Measurements from ENCODE around the gene BFAR.
"Not testable (repeated sequence)": the region's sequence is repeated elsewhere in the genome, so short reads cannot be mapped to it uniquely, and the experiment has no call there.

The BFAR gene

DNA sequence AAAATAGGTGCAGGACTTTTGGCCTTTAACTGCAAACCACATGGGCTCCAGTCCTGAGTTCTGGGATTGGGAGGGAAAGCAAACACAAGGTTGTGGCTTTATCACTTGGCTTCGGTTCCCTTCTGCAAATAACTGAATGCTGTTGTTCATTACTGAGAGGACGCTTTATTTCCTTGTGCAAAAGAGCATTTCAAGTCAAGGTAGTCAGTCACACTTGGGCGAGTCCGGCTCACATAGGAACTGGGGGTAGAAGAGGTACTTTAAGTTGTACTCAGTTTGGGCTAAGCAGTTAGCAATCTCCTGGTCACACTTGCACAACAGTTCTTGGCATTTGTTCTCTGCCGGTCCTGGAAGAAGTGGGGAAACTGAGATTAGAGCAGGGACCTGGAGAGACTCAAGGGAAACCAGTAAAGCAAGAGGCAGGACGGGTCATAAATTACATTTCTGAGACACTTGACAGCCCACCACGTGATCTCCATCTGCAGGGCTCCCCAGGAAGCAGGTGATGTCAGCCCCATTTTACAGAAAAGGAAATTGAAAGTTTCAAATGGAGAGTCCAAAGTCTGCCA lies 39.7 kb downstream of the BFAR start:
- no peaks in the 10 kb centered on the region for H3K9me3 ChIP-seq (replicated peaks; ENCODE audit: low read length)
- no peak overlapping the region for H3K4me3 ChIP-seq (ENCODE audit: low read length)
- no peaks in the 10 kb centered on the region for H3K4me1 ChIP-seq (ENCODE audit: control insufficient read depth, insufficient read depth, low read length)
- no peak overlapping the region for H3K9ac ChIP-seq (ENCODE audit: low read depth, low read length)
- H3K36me3 ChIP-seq (ENCODE audit: insufficient read depth, low read length): peaks cover 14% of the 10 kb centered on the region
- H3K4me2 ChIP-seq (ENCODE audit: low read length): no peak overlapping the region
- no peaks in the 10 kb centered on the region for H3K27me3 ChIP-seq (ENCODE audit: control insufficient read depth, insufficient read depth, low read length)

- Histone ChIP-seq H3K9ac (ENCODE audit: low read depth, low read length) (no peak overlapping the region), H3K9me3 (replicated peaks; ENCODE audit: low read length) (no peaks in the 10 kb centered on the region), H3K36me3 (ENCODE audit: insufficient read depth, low read length) (no peaks in the 10 kb centered on the region), H3K4me2 (ENCODE audit: low read length) (no peak overlapping the region), H3K4me1 (ENCODE audit: control insufficient read depth, insufficient read depth, low read length) (no peaks in the 10 kb centered on the region), H3K27me3 (ENCODE audit: control insufficient read depth, insufficient read depth, low read length) (peaks cover 2% of the 10 kb centered on the region), H3K4me3 (ENCODE audit: low read length) (no peak overlapping the region)
Measured at GRCh38 chr16:14676633-14677032, 43.9 kb downstream of the BFAR start.

DNA sequence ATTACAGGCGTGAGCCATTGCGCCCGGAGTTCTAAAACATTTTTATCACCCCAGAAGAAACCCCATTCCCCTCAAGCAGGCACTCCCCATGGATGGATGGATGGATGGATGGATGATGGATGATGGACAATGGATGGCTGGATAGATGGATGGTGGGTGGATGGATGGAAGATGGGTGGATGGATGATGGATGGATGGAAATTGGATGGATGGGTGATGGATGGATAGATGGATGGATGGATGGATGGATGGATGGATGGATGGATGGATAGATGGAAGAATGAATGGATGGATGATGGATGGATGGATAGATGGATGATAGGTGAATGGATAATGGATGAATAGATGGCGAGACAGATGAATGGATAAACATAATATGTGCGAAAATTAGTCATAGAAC lies 44.9 kb downstream of the BFAR start:
- no peak overlapping the region for H3K4me2 ChIP-seq (ENCODE audit: low read length)
- H3K27me3 ChIP-seq (ENCODE audit: control insufficient read depth, insufficient read depth, low read length): peaks cover 2% of the 10 kb centered on the region
- no peaks in the 10 kb centered on the region for H3K36me3 ChIP-seq (ENCODE audit: insufficient read depth, low read length)
- no peak overlapping the region for H3K9ac ChIP-seq (ENCODE audit: low read depth, low read length)
- no peaks in the 10 kb centered on the region for H3K9me3 ChIP-seq (replicated peaks; ENCODE audit: low read length)
- no peaks in the 10 kb centered on the region for H3K4me1 ChIP-seq (ENCODE audit: control insufficient read depth, insufficient read depth, low read length)
- H3K4me3 ChIP-seq (ENCODE audit: low read length): no peak overlapping the region

DNA sequence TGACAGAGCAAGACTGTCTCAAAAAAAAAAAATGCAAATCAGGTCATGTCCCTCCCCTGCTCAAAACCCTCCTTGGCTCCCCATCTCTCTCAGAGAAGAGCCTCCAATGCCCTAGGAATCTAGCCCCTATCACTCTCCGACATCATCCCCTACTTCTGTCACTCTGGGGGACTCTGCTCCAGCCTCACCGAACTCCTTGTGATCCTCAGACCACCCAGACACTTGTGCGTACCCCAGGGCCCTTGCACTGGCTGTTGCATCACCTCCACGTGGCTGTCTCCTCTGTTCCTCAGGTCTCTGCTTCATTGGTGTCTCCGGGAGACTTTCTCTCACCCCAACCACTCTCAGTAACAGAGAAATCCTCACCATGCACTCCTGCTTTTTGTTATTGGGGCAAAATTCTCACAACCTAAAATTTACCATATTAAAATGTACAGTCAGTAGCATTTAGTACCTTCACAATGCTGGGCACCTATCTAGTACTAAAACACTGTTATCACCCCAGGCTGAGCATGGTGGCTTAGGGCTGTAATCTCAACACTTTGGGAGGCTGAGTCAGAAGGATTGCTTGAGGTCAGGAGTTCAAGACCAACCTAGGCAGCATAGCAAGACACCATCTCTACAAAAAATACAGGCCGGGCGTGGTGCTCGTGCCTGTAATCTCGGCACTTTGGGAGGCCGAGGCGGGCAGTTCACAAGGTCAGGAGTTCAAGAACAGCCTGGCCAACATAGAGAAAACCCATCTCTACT lies 46.2 kb downstream of the BFAR start:
- Histone ChIP-seq H3K9me3 (replicated peaks; ENCODE audit: low read length) (no peaks in the 10 kb centered on the region), H3K4me2 (ENCODE audit: low read length) (no peak overlapping the region), H3K4me1 (ENCODE audit: control insufficient read depth, insufficient read depth, low read length) (no peaks in the 10 kb centered on the region), H3K9ac (ENCODE audit: low read depth, low read length) (no peak overlapping the region), H3K4me3 (ENCODE audit: low read length) (no peak overlapping the region), H3K36me3 (ENCODE audit: insufficient read depth, low read length) (no peaks in the 10 kb centered on the region), H3K27me3 (ENCODE audit: control insufficient read depth, insufficient read depth, low read length) (peaks cover 2% of the 10 kb centered on the region)

DNA sequence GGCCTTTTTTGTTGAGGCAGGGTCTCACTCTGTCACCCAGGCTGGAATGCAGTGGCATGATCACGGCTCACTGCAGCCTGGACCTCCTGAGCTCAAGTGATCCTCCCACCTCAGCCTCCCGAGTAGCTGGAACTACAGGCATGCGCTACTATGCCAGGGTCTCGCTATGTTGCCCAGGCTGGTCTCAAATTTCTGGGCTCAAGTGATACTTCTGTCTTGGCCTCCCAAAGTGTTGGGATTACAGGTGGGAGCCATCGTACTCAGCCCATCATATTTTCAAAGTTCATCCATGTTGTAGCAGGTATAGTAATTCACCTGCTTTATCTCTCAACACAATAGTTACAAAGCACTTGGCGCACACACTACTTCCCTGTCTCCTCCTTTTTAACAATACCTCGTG lies 47.6 kb downstream of the BFAR start:
- H3K4me1 ChIP-seq (ENCODE audit: control insufficient read depth, insufficient read depth, low read length); H3K9me3 ChIP-seq (replicated peaks; ENCODE audit: low read length); H3K36me3 ChIP-seq (ENCODE audit: insufficient read depth, low read length); H3K4me2 ChIP-seq (ENCODE audit: low read length); H3K4me3 ChIP-seq (ENCODE audit: low read length); H3K27me3 ChIP-seq (ENCODE audit: control insufficient read depth, insufficient read depth, low read length); H3K9ac ChIP-seq (ENCODE audit: low read depth, low read length): not testable (repeated sequence)

DNA sequence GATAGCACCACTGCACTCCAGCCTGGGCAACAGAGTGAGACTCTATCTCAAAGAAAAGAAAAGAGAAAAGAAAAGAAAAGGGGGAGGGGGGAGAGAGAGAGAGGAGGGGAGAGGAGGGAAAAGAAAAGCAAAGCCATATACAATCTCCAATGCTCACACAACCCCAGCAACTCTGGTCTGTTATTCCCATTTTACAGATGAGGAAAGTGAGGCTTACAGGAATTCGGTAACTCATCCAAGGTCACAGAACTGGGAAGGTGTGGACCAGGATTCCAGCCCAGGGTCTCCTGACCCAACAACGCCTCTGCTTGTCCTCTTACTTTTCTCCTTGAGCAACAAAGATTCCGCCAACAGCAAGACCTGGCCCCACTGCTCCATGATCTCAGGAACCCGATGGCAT lies 48.4 kb downstream of the BFAR start:
- Histone ChIP-seq H3K4me2 (ENCODE audit: low read length) (no peak overlapping the region), H3K9me3 (replicated peaks; ENCODE audit: low read length) (no peaks in the 10 kb centered on the region), H3K36me3 (ENCODE audit: insufficient read depth, low read length) (no peaks in the 10 kb centered on the region), H3K4me1 (ENCODE audit: control insufficient read depth, insufficient read depth, low read length) (no peaks in the 10 kb centered on the region), H3K9ac (ENCODE audit: low read depth, low read length) (no peak overlapping the region), H3K4me3 (ENCODE audit: low read length) (no peak overlapping the region), H3K27me3 (ENCODE audit: control insufficient read depth, insufficient read depth, low read length) (peaks cover 2% of the 10 kb centered on the region)

DNA sequence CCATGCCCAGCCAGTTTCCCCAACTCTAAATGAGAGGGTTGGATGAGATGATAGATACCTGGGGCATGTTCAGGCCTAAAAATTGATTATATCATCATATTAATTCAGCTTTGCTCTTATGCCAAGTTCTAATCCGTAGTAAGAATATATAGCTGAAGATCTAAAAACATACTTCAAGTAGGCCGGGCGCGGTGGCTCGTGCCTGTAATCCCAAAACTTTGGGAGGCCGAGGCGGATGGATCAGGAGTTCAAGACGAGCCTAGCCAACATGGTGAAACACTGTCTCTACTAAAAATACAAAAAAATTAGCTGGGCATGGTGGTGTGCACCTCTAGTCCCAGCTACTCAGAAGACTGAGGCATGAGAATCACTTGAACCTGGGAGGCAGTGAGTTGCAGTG lies 49.4 kb downstream of the BFAR start:
- Histone ChIP-seq H3K36me3 (ENCODE audit: insufficient read depth, low read length) (no peaks in the 10 kb centered on the region), H3K4me2 (ENCODE audit: low read length) (no peak overlapping the region), H3K9ac (ENCODE audit: low read depth, low read length) (no peak overlapping the region), H3K9me3 (replicated peaks; ENCODE audit: low read length) (no peaks in the 10 kb centered on the region), H3K4me3 (ENCODE audit: low read length) (no peak overlapping the region), H3K27me3 (ENCODE audit: control insufficient read depth, insufficient read depth, low read length) (peaks cover 2% of the 10 kb centered on the region), H3K4me1 (ENCODE audit: control insufficient read depth, insufficient read depth, low read length) (no peaks in the 10 kb centered on the region)

DNA sequence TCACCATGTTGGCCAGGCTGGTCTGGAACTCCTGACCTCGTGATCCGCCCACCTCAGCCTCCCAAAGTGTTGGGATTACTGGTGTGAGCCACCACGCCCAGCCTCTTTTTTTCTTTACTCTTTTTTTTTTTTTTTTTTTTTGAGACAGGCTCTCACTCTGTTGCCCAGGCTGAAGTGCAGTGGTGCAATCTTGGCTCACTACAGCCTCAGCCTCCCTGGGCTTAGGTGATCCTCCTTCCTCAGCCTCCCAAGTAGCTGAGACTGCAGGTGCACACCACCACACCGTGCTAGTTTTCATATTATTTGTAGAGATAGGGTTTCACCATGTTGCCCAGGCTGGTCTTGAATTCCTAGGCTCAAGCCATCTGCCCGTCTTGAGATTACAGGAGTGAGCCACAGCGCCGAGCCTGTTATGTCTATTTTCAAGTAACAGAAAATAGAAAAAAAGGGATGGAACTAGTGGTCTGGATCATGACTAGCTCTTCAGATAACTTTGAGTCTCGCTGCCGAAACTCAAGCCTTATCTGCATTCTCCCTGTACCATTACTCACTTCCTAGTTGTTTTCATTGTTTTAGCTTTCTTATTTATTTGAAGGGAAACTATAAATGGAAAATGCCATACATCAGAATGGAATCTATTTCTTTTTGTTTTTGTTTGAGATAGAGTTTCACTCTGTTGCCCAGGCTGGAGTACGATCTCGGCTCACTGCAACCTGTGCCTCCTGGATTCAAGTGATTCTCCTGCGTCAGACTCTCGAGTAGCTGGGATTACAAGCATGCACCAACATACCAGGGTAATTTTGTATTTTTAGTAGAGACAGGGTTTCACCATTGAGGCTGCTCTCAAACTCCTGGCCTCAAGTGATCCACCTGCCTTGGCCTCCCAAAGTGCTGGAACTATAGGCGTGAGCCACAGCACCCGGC lies 53.4 kb downstream of the BFAR start:
- H3K4me1 ChIP-seq (ENCODE audit: control insufficient read depth, insufficient read depth, low read length); H3K4me2 ChIP-seq (ENCODE audit: low read length); H3K9ac ChIP-seq (ENCODE audit: low read depth, low read length); H3K9me3 ChIP-seq (replicated peaks; ENCODE audit: low read length); H3K4me3 ChIP-seq (ENCODE audit: low read length); H3K27me3 ChIP-seq (ENCODE audit: control insufficient read depth, insufficient read depth, low read length); H3K36me3 ChIP-seq (ENCODE audit: insufficient read depth, low read length): not testable (repeated sequence)

DNA sequence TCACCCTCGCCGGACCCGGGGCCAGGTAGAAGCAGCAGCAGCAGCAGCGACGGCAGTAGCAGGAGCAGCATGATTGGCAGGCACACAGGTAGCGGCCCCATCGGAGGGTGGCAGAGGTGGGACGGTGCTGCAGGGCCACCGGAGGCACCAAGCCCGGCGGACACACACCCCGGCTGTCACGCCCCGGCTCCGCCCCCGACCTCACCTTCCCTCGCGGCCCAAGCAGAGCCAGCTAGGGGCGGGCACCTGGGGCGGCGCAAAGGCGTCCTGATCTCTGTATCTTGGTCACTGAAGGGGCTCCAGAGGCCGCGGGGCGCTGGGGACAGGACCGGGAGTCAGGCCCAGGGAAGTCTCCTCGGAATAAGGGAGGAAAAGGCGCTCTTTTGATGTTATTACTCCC lies 61.4 kb downstream of the BFAR start, which contains the start of gene PLA2G10:
Gene PLA2G10 (minus strand): TSS at position 180 of the 400 bp plus-strand sequence. CDS start 79 bp downstream, at position 101.
- H3K4me2 ChIP-seq (ENCODE audit: low read length); H3K4me1 ChIP-seq (ENCODE audit: control insufficient read depth, insufficient read depth, low read length); H3K9ac ChIP-seq (ENCODE audit: low read depth, low read length); H3K9me3 ChIP-seq (replicated peaks; ENCODE audit: low read length); H3K27me3 ChIP-seq (ENCODE audit: control insufficient read depth, insufficient read depth, low read length); H3K4me3 ChIP-seq (ENCODE audit: low read length); H3K36me3 ChIP-seq (ENCODE audit: insufficient read depth, low read length): not testable (repeated sequence)

- H3K9me3 ChIP-seq (replicated peaks; ENCODE audit: low read length); H3K4me2 ChIP-seq (ENCODE audit: low read length); H3K36me3 ChIP-seq (ENCODE audit: insufficient read depth, low read length); H3K27me3 ChIP-seq (ENCODE audit: control insufficient read depth, insufficient read depth, low read length); H3K9ac ChIP-seq (ENCODE audit: low read depth, low read length); H3K4me3 ChIP-seq (ENCODE audit: low read length); H3K4me1 ChIP-seq (ENCODE audit: control insufficient read depth, insufficient read depth, low read length): not testable (repeated sequence)
Measured at GRCh38 chr16:14701859-14702258, 69.1 kb downstream of the BFAR start.

GRCh38 chr16:14702672-14703071 lies 69.9 kb downstream of the BFAR start:
- not testable (repeated sequence) for H3K4me2 ChIP-seq (ENCODE audit: low read length); H3K27me3 ChIP-seq (ENCODE audit: control insufficient read depth, insufficient read depth, low read length); H3K36me3 ChIP-seq (ENCODE audit: insufficient read depth, low read length)

More at GRCh38 chr16:14702672-14703071, 69.9 kb downstream of the BFAR start:
- not testable (repeated sequence) for H3K9me3 ChIP-seq (replicated peaks; ENCODE audit: low read length); H3K9ac ChIP-seq (ENCODE audit: low read depth, low read length); H3K4me3 ChIP-seq (ENCODE audit: low read length); H3K4me1 ChIP-seq (ENCODE audit: control insufficient read depth, insufficient read depth, low read length)
